Measurements from ENCODE around the gene MAFG. TPM values are rescaled to one million over a fixed set of nuclear protein-coding genes. Genes with fewer than 3 reads are reported as not detected.
A peak's percentile ranks its signal among the peaks of the same experiment; 100 is the strongest.

MAFG gene
- total and polyA plus RNA-seq, 2 experiments from 2014 or later = 21.3 to 28.5 TPM

GRCh38 chr17:81962499-81963441 is 35.2 kb upstream of the MAFG start:
- 68% methylated on average over 37 of the region's 37 CpGs for WGBS (ENCODE audit: low lambda C conversion rate, missing lambda C conversion rate)
- Histone ChIP-seq H2AFZ (no peak overlapping the region), H3K27me3 (peaks cover 59% of the 10 kb centered on the region), H3K4me2 (no peak overlapping the region), H3K79me2 (no peaks in the 10 kb centered on the region), H3K9me2 (replicated peaks; ENCODE audit: insufficient read depth) (no peaks in the 10 kb centered on the region), H3K4me1 (ENCODE audit: insufficient read depth) (peaks cover 25% of the 10 kb centered on the region), H3K36me3 (replicated peaks; ENCODE audit: insufficient read depth, low read depth) (no peaks in the 10 kb centered on the region), H3K27ac (no peak overlapping the region), H3K4me3 (no peak overlapping the region), H4K20me1 (ENCODE audit: insufficient read depth, poor library complexity, severe bottlenecking) (no peaks in the 10 kb centered on the region), H3K9me3 (ENCODE audit: low read depth) (no peaks in the 10 kb centered on the region)
- no peak for DNase-seq (ENCODE audit: low spot score)
- TF ChIP-seq EZH2 (IDR thresholded peaks at IDR 0.05; ENCODE audit: borderline replicate concordance) (no peak), CTCF (IDR thresholded peaks at IDR 0.05; ENCODE audit: poor library complexity) (no peak)

GRCh38 chr17:81961521-81962498 is 34.3 kb upstream of the MAFG start:
- peaks cover 62% of the 10 kb centered on the region for H3K27me3 ChIP-seq
- DNase-seq (ENCODE audit: low spot score) = no peak
- peak overlapping the region; percentile 69 for H3K4me2 ChIP-seq
- H3K4me1 ChIP-seq (ENCODE audit: insufficient read depth) = peaks cover 16% of the 10 kb centered on the region
- no peak overlapping the region for H2AFZ ChIP-seq
- WGBS (ENCODE audit: low lambda C conversion rate, missing lambda C conversion rate) = 27% methylated on average over 36 of the region's 82 CpGs
- H3K4me3 ChIP-seq = no peak overlapping the region
- no peaks in the 10 kb centered on the region for H3K79me2 ChIP-seq
- no peaks in the 10 kb centered on the region for H4K20me1 ChIP-seq (ENCODE audit: insufficient read depth, poor library complexity, severe bottlenecking)
- no peaks in the 10 kb centered on the region for H3K9me2 ChIP-seq (replicated peaks; ENCODE audit: insufficient read depth)
- no peak overlapping the region for H3K27ac ChIP-seq
- H3K9me3 ChIP-seq (ENCODE audit: low read depth) = no peaks in the 10 kb centered on the region
- TF ChIP-seq EZH2phosphoT487 (IDR thresholded peaks at IDR 0.05; ENCODE audit: low read depth, severe bottlenecking, unreplicated experiment) (peak; percentile 79), CTCF (IDR thresholded peaks at IDR 0.05; ENCODE audit: poor library complexity) (no peak), EZH2 (IDR thresholded peaks at IDR 0.05; ENCODE audit: borderline replicate concordance) (peak; percentile 74)
- no peaks in the 10 kb centered on the region for H3K36me3 ChIP-seq (replicated peaks; ENCODE audit: insufficient read depth, low read depth)

GRCh38 chr17:81961087-81961511 is 33.6 kb upstream of the MAFG start, which contains the start of gene NOTUM:
Gene NOTUM (minus strand): TSS chr17:81961187. CDS start chr17:81960909, 278 bp downstream.
- Histone ChIP-seq H3K4me1 (ENCODE audit: insufficient read depth) (peaks cover 12% of the 10 kb centered on the region), H3K27me3 (peaks cover 62% of the 10 kb centered on the region), H3K4me3 (peak within 1 kb of the TSS; percentile 39), H3K4me2 (peak within 1 kb of the TSS; percentile 90), H3K36me3 (replicated peaks; ENCODE audit: insufficient read depth, low read depth) (no peaks in the 10 kb centered on the region), H3K79me2 (no peaks in the 10 kb centered on the region), H3K9me2 (replicated peaks; ENCODE audit: insufficient read depth) (no peaks in the 10 kb centered on the region), H3K27ac (no peak within 1 kb of the TSS), H2AFZ (peak within 1 kb of the TSS; percentile 52), H4K20me1 (ENCODE audit: insufficient read depth, poor library complexity, severe bottlenecking) (no peaks in the 10 kb centered on the region), H3K9me3 (ENCODE audit: low read depth) (no peaks in the 10 kb centered on the region)
- peak; percentile 73 for DNase-seq (ENCODE audit: low spot score)
- WGBS (ENCODE audit: low lambda C conversion rate, missing lambda C conversion rate) = under 1% methylated on average over 31 of the region's 65 CpGs
- TF ChIP-seq CTCF (IDR thresholded peaks at IDR 0.05; ENCODE audit: poor library complexity) (no peak), EZH2 (IDR thresholded peaks at IDR 0.05; ENCODE audit: borderline replicate concordance) (no peak), EZH2phosphoT487 (IDR thresholded peaks at IDR 0.05; ENCODE audit: low read depth, severe bottlenecking, unreplicated experiment) (no peak)

All from hepatocyte (in vitro differentiated cells).